GM06990 (cell line): ENCODE data around the gene OR51F1.
"Not testable (repeated sequence)": the region's sequence is repeated elsewhere in the genome, so short reads cannot be mapped to it uniquely, and the experiment has no call there.

ENCODE experiments used
- DNase-seq: peaks from one replicate; pipeline ENCODE4 v3.0.0-alpha.2; 2011; ENCODE audit not compliant: insufficient read length; ENCODE audit errors: extremely low read depth
- H3K27me3 ChIP-seq: replicated peaks from 2 replicates; pipeline ENCODE4 v1.6.0; 2011; ENCODE audit warnings: low read length; ENCODE audit not compliant: control insufficient read depth, insufficient read depth
- H3K36me3 ChIP-seq: 2 replicates; pipeline ENCODE4 v1.5.1; 2011; ENCODE audit warnings: low read length; ENCODE audit not compliant: control insufficient read depth, insufficient read depth
- H3K4me3 ChIP-seq: replicated peaks from 2 replicates; pipeline ENCODE4 v1.5.1; 2011; ENCODE audit warnings: low read depth, mild to moderate bottlenecking, control low read depth, low read length
- CTCF ChIP-seq: IDR thresholded peaks from 2 replicates; pipeline ENCODE4 v1.5.1; 2011; ENCODE audit warnings: low read length, control low read depth, mild to moderate bottlenecking, inconsistent platforms; ENCODE audit not compliant: insufficient read depth, poor library complexity, severe bottlenecking

The OR51F1 gene

DNA sequence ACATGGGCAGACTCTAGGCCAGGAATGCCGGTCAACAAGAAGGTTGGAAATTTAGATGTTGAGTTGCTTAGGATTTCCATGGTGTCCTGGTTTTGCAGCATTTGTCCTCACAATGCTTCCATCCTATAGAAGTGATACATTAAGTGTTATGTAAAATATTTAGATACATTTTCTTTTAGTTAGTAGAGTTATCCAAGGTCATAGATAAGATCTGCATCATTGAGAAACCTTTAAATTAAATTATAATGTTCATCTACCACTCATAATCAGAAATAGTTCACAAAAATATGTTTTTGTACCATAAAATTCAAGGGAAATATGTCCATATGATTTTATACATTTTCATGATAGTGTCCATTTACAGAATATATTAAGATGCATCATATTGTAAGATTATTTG lies at the start of gene OR51F1:
Gene OR51F1, minus strand, starts transcription at position 101 of the 400 bp plus-strand sequence. Its CDS starts 0 bp downstream, at position 101.
- H3K4me3 ChIP-seq: no peak within 1 kb of the TSS
- no peak for TF ChIP-seq CTCF
- DNase-seq: no peak
- no peaks in the 10 kb centered on the region for H3K36me3 ChIP-seq
- no peaks in the 10 kb centered on the region for H3K27me3 ChIP-seq

DNA sequence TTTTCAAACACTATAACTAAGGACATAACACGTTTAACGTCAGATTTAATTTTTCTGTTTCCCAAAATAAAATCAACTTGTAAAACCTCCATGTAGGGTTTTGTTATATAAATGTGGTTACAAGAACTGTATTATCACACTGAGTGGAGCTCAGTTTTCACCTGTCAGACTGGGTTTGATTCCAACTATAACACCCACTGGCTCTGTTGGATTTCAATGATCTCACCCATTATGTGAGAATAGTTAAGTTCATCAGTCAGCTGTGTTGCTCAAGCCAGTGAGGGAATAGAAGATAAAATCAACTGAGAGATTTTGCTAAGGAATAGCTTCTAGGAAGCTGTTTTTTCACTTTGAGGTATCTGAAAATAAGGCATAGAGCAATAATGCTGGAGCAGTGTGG lies 39.5 kb upstream of the OR51F1 start:
- no peak for DNase-seq
- Histone ChIP-seq H3K27me3 (no peaks in the 10 kb centered on the region), H3K4me3 (no peak overlapping the region), H3K36me3 (no peaks in the 10 kb centered on the region)
- TF ChIP-seq CTCF: no peak

- TF ChIP-seq CTCF: no peak
- H3K27me3 ChIP-seq: no peaks in the 10 kb centered on the region
- DNase-seq: no peak
- H3K4me3 ChIP-seq: no peak overlapping the region
- no peaks in the 10 kb centered on the region for H3K36me3 ChIP-seq
Measured at GRCh38 chr11:4808476-4808875, 38.7 kb upstream of the OR51F1 start.

GRCh38 chr11:4804280-4804679 lies 34.5 kb upstream of the OR51F1 start, which contains the start of gene OR52R1:
TSS of gene OR52R1 (minus strand) at chr11:4804380. CDS start at chr11:4804380, 0 bp downstream.
- Histone ChIP-seq H3K36me3 (no peaks in the 10 kb centered on the region), H3K27me3 (no peaks in the 10 kb centered on the region)
- no peak for TF ChIP-seq CTCF

GRCh38 chr11:4801316-4801715 lies 31.6 kb upstream of the OR51F1 start:
- H3K4me3 ChIP-seq, H3K36me3 ChIP-seq, DNase-seq, H3K27me3 ChIP-seq: not testable (repeated sequence)

More at GRCh38 chr11:4804280-4804679, 34.5 kb upstream of the OR51F1 start, which contains the start of gene OR52R1:
- DNase-seq: no peak
- H3K4me3 ChIP-seq: no peak within 1 kb of the TSS

DNA sequence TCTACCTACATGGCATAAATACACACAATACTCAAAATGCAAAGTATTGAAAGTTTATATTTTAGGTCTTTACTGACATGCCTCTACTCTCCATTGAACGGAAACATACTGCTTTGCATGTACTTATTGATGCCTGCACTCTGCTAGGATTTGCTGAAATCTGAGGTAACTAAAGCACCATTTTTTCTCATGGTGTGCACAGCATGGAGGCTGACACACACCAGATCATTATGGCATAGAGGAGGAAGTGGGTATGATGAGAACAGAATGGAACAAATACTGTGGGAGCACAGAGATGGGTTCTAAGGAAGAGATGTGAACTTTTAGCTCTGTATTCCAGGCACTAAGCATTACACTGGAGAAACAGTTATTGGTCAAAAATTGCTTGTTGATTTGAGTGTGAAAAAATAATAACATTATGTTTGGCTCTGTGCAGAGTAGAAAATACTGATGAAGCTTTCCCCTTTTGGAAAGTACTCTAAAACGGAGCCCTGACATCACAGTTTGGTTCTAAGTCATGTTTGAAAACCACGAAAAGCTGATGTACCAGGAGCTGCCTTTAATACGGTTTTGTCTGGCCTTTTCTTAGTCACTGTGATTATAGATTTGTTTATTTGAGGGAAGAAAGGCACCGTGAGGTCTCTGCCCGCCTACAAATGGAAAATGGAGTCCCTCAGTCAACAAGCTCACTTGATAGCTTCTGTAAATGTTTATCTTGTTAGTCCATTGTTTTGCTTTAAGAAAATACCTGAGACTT lies 28.9 kb upstream of the OR51F1 start:
- no peak for DNase-seq
- no peak overlapping the region for H3K4me3 ChIP-seq
- H3K36me3 ChIP-seq: no peaks in the 10 kb centered on the region
- TF ChIP-seq CTCF: no peak
- peaks cover 2% of the 10 kb centered on the region; the same call in 1 of the 2 replicates for H3K27me3 ChIP-seq
